Thyroid gland (tissue), 4 donors: ENCODE measurements around the gene LRRC8D.

ENCODE experiments used
- POLR2A ChIP-seq, 2 donors: fragments of 450-650 bp; IDR thresholded peaks; one replicate each; pipeline ENCODE4 v1.6.1; 2017; ENCODE audit warnings: antibody characterized with exemption in 2 of 2, mild to moderate bottlenecking in 2 of 2, moderate library complexity in 1 of 2
- TF ChIP-seq, protein P1 (sequence below), 6 experiments: fragments of 200-600 bp in 3 of 6; fragments of 450-650 bp in 3 of 6; sonication (generic) in 3 of 6; IDR thresholded peaks; one replicate each; pipeline ENCODE4 v1.5.1; 2016 to 2019; ENCODE audit warnings: antibody characterized with exemption in 6 of 6, mild to moderate bottlenecking in 2 of 6, inconsistent platforms in 1 of 6, moderate library complexity in 1 of 6

DNA sequence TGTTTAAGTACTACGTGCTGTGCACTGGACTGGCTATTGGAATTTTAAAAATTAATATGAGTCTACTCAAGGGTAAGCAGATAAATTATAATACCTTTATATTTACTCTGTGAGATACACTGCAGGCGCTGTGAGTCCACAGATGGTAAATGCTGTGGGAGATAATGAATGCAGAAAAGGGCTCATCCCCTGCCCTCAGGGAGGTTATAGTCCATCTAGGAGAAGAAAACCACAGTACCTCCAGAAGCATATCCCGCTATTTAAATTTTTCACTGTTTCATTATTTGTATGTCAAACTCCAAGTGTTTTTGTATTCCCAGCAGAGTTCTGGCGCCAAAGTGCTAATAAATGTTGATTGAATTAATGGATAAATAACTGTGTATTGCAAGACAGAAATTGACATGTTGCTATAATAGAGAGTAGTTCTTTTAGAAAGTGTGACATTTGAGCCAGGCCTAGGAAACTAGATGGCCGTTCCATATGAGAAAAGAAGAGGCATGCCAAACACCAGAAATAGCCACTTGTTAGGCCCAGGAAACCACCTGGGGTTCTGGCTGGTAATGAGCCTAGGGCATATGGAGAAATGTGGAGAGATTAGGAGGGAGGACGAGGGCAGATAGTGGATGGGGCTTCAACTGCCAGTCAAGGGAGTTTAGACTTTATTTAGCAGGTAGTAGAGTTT, 61.7 kb downstream of the LRRC8D start:
- no peak for TF ChIP-seq POLR2A (IDR thresholded peaks at IDR 0.05)
- TF ChIP-seq, protein P1, sequence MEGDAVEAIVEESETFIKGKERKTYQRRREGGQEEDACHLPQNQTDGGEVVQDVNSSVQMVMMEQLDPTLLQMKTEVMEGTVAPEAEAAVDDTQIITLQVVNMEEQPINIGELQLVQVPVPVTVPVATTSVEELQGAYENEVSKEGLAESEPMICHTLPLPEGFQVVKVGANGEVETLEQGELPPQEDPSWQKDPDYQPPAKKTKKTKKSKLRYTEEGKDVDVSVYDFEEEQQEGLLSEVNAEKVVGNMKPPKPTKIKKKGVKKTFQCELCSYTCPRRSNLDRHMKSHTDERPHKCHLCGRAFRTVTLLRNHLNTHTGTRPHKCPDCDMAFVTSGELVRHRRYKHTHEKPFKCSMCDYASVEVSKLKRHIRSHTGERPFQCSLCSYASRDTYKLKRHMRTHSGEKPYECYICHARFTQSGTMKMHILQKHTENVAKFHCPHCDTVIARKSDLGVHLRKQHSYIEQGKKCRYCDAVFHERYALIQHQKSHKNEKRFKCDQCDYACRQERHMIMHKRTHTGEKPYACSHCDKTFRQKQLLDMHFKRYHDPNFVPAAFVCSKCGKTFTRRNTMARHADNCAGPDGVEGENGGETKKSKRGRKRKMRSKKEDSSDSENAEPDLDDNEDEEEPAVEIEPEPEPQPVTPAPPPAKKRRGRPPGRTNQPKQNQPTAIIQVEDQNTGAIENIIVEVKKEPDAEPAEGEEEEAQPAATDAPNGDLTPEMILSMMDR (IDR thresholded peaks at IDR 0.05), result no peak
